Cardiac fibroblast (primary cell): Measurements from ENCODE around the gene SF1.

ENCODE experiments used
- DNase-seq, 2 donors: peaks; one replicate each; pipeline versions ENCODE4 v3.0.0 to v3.0.0-alpha.2; 2010; ENCODE audit warnings: low read depth in 2 of 2
- H3K4me3 ChIP-seq, 2 donors: replicated peaks in 1 of 2; 1 replicate in 1 of 2; 2 replicates in 1 of 2; pipeline ENCODE4 v1.5.1; 2011; ENCODE audit warnings: low read depth in 2 of 2, low read length in 2 of 2, mild to moderate bottlenecking in 2 of 2, moderate library complexity in 1 of 2
- TF ChIP-seq, protein P1 (sequence below): IDR thresholded peaks from one replicate; pipeline ENCODE4 v1.5.1; 2011; ENCODE audit warnings: low read depth, mild to moderate bottlenecking, low read length, inconsistent platforms

The SF1 gene

DNA sequence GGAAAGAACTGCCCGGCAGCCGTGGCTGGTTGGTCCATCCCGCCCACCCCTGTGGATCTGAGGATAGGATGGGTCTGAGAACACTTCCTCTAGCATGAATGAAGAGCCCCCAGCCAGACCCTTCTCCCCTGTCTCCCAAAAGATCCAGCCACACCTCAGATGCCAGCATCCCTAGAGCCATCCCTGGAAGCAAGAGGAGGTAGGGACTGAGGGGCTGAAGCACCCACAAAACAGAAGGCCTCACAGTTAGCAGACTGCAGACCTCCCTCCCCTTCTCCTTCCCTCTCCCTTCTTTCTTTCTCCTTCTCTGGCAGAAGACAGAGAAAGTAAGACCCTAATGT lies 57.0 kb downstream of the SF1 start:
- DNase-seq: no peak
- no peak overlapping the region for H3K4me3 ChIP-seq
- TF ChIP-seq, protein P1, sequence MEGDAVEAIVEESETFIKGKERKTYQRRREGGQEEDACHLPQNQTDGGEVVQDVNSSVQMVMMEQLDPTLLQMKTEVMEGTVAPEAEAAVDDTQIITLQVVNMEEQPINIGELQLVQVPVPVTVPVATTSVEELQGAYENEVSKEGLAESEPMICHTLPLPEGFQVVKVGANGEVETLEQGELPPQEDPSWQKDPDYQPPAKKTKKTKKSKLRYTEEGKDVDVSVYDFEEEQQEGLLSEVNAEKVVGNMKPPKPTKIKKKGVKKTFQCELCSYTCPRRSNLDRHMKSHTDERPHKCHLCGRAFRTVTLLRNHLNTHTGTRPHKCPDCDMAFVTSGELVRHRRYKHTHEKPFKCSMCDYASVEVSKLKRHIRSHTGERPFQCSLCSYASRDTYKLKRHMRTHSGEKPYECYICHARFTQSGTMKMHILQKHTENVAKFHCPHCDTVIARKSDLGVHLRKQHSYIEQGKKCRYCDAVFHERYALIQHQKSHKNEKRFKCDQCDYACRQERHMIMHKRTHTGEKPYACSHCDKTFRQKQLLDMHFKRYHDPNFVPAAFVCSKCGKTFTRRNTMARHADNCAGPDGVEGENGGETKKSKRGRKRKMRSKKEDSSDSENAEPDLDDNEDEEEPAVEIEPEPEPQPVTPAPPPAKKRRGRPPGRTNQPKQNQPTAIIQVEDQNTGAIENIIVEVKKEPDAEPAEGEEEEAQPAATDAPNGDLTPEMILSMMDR: no peak

- TF ChIP-seq, protein P1: no peak
These were observed 57.5 kb downstream of the SF1 start for GRCh38 chr11:64720640-64721358.

GRCh38 chr11:64720167-64720566 lies 58.2 kb downstream of the SF1 start:
- TF ChIP-seq, protein P1: no peak
- no peak for DNase-seq
- no peak overlapping the region for H3K4me3 ChIP-seq

More at GRCh38 chr11:64720640-64721358, 57.5 kb downstream of the SF1 start:
- DNase-seq: no peak
- no peak overlapping the region for H3K4me3 ChIP-seq

DNA sequence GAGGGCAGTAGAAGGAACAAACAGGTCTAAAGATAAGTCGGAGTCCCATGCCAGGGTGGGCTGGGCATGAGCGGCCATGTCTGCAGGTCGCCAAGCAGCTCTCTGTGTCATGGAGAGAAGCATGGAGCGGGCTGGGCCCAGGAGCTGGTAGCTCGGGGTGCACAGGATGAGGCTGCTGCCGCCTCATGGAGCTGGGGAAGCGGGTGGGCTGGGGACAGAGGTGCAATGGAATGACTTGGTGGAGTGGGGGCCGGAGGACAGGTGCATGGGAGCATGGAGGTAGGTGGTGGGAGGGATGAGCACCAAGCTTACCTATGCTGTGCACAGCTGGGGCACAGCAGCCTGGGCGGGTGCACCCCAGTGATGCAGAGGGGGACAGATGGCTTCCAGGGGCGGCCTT lies 58.9 kb downstream of the SF1 start:
- TF ChIP-seq, protein P1: no peak
- H3K4me3 ChIP-seq: no peak overlapping the region
- DNase-seq: no peak

DNA sequence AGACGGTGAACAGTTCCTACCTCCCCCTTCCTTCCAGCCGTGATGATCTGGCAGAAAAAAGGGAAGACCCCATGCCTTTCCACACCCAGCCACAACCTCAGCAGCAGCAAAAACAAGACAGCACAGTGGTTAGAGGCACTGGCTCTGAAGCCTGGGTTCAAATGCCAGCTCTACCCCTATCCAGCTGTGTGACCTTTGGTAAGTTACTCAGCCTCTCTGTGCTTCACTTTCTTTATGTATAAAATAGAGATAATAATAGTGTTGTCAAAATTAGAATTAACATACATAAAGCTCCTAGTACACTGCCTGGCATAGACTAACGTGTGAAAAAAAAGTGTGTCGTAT lies 59.6 kb downstream of the SF1 start:
- no peak overlapping the region for H3K4me3 ChIP-seq
- TF ChIP-seq, protein P1: no peak
- DNase-seq: no peak

DNA sequence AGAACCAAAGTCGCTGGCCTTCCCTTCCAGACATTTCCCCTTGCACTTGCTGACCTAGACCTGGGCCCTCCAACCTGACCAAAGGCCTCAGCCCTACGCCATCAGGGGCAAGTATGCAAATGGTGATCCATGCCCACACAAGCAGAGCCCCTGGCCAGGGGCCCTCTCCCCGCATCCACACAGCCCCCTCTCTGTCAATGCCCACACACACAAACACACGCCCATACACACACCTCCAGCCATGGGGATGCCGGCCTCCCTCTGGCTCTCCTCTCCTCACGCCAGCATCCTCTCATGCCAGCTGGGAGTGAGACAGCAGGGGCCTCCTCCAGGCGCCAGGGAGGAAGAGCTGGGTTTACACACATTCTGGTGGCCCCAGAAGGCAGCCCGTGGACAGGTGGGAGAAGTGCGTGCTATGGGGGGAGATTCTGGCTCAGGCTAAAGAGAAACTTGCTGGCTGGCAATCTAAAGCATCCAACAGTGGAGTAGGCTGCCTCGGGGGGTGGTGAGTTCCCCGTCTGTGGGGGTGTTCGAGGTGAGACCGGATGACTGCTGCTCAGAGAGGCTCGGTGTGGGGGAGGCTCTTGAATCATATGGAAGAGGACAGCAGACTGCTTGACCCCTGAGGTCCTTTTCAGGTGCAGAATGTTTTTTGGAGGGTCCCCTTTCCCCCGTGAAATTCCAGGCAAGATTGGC lies 60.1 kb downstream of the SF1 start:
- TF ChIP-seq, protein P1: no peak
- DNase-seq: no peak

More for the DNA sequence above, 60.1 kb downstream of the SF1 start:
- H3K4me3 ChIP-seq: no peak overlapping the region
